H4 (cell line): ENCODE results near the gene AOC3. TPM values are rescaled to one million over a fixed set of nuclear protein-coding genes. Genes with fewer than 3 reads are reported as not detected.

Experiments used
- DNase-seq: peaks from one replicate; pipeline ENCODE4 v3.0.0-alpha.2; 2015; ENCODE audit warnings: low spot score
- total RNA-seq: library from RNA; depleted of rRNA; stranded (reverse); fragments of >200 nt; shearing (Covaris generic); gene quantifications from 2 replicates; pipeline ENCODE4 v1.2.3, GENCODE V29; 2014; rRNA removed

AOC3 gene
- 0.04 and 0.06 TPM in 2 replicates for total RNA-seq

DNA sequence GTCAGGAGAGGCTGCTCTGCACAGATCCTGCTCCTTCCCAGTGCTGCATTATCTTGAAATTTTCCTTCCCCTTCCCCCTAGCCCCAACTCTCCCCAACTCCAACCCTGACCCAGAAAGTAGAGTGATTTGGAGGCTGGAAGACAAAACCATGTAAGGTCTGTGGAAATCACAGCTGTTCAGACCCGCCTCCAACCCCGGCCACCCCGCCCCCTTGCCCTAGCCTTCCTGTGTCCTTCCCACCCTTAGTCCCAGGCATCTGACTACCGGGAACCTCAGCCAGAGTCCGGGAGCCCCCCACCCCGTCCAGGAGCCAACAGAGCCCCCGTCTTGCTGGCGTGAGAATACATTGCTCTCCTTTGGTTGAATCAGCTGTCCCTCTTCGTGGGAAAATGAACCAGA is at the start of gene AOC3:
Gene AOC3, plus strand, starts transcription at position 246 of the 400 bp plus-strand sequence. Its CDS starts 145 bp downstream, at position 391.
- DNase-seq: no peak

GRCh38 chr17:42803074-42803883 is 47.7 kb upstream of the AOC3 start:
- DNase-seq: no peak

DNA sequence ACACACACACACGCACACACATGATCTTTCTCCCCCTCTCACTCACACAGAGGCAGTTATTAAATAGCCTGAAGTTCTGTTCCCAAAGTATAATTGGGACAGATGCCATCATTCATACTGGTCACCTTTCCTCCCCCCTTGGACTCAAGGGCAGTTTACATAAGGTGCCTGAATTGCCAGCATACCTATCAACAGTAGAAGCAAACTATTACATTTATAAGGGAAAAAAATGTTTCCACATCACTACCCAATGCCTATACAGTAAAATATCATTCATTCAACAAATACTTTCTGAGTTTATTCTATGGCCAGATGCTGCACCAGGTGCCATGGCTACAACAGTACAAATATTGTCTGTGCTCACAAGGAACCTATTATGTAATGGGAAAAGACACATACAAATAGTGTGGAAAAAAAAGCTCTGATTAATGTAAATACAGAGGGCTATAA is 46.1 kb upstream of the AOC3 start:
- DNase-seq: no peak

DNA sequence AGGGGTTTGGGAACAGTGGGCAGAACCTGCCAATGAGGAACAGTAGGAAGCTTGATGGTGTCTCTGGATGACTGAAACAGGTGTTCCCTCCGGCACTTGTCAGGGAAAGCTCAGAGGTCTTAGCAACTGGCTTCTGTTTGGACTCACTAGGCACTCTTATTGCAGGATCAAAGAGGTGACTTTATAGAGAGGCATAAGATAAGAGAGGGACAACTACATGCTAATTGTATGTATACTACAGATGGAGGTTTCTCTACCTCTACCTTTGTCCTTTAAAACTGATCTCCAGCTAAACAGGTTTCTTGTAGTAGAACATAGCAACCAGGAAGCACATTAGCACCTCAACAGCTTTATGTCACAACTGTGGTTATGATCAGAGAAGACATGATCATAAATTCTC is 44.8 kb upstream of the AOC3 start:
- DNase-seq: no peak

DNA sequence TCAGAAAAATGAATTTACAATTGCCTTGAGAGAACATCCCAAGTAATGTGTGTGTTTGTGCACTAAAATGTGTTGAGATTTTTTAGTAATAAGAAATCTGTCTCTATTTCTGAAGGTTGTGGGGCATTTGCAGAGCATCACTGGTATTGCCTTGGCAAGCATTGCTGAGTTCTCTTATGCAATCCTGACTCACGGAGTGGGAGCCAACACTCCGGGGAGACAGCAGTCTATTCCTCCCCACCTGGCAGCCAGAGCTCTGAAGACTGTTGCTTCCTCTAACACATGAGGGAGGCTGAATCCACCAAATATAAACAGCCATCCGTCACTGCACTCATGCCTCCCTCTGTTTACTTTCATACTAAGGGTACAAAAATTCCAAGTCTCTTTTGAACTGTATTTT is 41.7 kb upstream of the AOC3 start:
- peak; percentile 23 for DNase-seq

- DNase-seq: no peak
Observed at GRCh38 chr17:42814633-42815399, 36.2 kb upstream of the AOC3 start.

DNA sequence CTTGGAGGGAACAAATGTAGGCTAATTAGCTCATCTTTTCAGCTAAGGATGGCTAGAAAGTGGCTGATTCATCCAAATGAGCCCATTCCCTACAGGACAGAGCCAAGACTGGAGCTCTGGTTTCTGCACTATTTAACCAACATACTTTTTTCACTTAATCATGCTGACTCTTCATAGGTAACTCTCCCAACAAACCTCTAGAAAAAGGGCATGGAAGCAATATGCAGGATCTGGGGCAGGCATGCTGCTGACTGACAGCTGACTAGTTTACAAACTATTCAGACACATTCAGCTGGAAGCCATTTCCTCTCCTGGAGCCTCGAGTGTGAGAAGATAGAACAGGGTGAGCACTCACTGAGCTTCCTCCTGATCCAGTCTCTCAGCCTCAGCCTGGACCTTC is 33.1 kb upstream of the AOC3 start:
- DNase-seq: no peak

GRCh38 chr17:42818379-42818778 is 32.6 kb upstream of the AOC3 start:
- no peak for DNase-seq

- peak; percentile 48 for DNase-seq
Observed at GRCh38 chr17:42819939-42820535, 31.0 kb upstream of the AOC3 start.

DNA sequence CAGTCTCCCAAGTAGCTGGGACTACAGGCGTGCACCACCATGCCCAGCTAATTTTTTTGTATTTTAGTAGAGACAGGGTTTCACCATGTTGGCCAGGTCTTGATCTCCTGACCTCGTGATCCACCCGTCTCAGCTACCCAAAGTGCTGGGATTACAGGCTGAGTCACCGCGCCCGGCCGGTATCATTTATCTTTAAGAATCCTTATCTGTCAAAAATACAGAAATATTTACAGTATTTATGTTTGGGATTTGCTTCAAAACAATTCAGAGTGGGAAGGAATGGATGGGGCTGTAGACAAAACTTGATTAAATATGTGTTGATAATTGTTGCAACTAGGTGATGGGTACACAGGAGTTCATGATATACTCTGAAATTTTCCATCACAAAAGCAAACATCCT is 29.8 kb upstream of the AOC3 start:
- DNase-seq: no peak

GRCh38 chr17:42827472-42827871 is 23.5 kb upstream of the AOC3 start:
- no peak for DNase-seq

- DNase-seq: no peak
Observed at GRCh38 chr17:42830971-42831370, 20.0 kb upstream of the AOC3 start.

DNA sequence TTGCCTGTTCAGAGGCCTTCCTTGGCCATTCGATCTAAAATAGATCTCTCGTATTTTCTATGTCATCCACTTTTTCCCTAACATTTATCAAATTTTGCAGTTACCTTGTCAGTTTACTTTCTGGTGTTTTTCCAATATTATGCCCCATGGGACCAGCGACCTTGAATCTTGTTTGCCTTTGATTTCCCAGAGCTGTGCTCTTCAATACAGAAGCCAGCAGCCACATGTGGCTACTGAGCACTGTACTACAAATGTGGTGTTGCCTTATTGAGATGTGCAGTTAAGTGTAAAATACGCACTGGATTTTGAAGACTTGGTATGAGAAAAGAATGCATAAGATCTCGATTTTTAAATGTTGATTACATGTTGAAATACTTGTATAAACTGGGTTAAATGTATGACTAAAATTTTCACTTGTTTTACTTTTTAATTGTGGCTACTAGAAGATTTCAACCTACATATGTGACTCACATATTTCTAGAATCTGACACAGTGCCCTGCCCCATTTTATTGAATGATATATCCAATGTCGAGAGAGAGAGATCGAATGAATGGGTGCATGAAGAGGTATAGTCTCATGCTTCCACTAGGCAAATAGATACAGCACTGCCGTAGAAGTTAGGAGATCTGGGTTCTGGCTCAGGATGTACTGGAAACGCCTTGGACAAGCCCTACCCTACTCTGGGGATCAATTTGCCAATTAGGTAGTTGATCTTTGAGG is 18.6 kb upstream of the AOC3 start:
- DNase-seq: no peak

GRCh38 chr17:42832934-42833766 is 17.8 kb upstream of the AOC3 start, which contains the start of gene PSME3:
PSME3 (plus strand) TSS chr17:42833397; CDS start chr17:42833632, 235 bp downstream.
- DNase-seq: peak; percentile 85

DNA sequence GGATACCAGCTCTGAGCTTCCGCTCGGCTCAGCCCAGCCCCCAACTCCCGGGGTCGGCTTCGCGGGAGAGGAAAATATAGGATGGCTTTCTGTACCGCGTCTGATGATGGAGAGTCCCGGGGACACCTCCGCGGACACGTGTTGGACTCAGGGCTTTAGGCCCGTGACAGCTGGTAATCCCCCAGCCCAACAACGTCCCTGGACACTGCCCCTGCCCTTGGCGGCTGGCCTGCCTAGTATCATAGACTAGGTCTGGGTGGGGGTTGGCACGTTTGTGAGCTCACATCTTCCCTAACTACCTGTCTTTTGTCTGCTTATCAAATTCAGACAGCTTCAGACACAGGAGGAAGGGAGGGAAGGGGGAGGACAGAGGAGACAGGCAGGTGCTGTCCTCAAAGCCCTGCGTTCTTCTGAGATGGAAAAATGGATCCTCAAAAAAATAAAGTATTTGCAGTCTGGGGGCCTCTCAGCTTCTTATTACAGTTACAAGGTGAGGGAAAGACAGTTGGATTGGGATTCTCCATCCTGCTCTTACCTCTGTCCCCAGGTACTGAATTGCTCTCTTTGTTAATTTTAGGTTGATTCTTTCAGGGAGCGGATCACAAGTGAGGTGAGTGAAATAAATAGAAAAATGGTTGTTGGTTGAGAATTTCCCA is 17.1 kb upstream of the AOC3 start:
- DNase-seq: no peak

DNA sequence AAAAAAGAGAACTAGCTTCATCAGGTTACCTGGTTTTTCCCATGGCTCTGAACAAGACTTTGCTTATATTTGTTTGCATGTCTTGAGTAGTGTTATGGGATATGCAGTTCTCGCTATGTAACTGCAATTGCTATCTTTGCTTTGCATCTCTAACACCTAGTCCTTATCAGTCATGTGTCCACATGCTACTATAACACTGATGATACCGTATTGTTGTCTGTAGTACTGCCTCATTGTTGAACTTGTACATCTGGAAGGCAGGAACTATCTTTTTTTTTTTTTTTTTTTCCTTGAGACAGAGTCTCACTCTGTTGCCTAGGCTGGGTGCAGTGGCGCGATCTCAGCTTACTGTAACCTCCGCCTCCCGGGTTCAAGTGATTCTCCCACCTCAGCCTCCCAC is 15.3 kb upstream of the AOC3 start:
- no peak for DNase-seq

DNA sequence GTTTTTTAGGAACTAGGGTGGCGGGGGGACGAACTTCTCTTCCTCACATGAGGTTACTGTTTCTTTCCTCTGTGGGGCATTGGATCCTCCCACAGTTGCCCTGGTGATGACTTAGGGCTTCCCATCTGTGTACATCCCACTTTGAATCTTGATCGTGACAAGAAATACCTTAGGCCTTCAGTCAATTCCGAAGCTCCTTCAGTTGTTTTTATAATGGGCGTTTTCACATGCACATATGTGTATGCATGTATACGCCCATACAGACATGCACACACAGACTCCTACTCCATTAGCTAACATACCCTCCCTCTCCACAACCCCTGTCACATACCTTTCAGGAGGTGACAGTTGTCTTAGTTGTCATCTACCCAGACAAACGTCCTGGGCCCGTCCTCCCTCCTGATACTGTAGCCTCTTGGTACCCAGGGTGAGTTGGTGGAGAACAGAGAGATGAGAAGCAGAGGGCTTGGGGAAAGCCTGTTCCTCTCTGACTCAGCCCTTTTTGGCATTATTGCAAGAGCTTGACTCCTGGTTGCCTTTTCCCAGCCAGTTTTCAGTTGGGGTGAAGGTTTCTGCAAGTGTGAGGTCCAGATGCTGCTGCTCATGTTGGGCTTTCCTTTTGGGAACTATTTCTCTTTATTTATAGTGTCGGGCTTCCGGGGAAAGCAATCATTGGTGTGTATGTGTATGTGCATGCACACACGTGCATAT is 8.9 kb upstream of the AOC3 start:
- no peak for DNase-seq

GRCh38 chr17:42843358-42843934 is 7.6 kb upstream of the AOC3 start:
- DNase-seq: peak; percentile 51

DNA sequence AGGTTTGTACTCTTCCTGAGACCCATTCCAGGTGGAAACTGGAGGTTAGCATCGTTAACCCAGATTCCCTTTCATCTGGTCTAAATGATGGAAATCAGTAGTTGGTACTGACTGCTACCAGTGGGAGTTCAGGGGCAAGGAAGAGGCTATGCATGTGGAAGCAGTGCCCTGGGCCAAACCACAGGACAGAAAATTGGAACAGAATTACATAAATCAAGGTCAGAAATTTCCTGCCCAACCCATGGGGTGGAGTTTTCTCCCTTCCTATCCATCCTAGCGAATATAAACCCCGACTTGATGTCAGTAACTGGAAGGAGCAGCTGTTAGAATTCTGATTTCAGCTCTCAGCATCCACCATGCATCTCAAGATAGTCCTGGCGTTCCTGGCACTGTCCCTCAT is 6.7 kb upstream of the AOC3 start, which contains the start of gene AOC2:
Gene AOC2, plus strand, starts transcription at position 310 of the 400 bp plus-strand sequence. Its CDS starts 47 bp downstream, at position 357.
- DNase-seq: no peak
